ENCODE measurements around the gene SLC30A10.
"Not testable (repeated sequence)": the region's sequence is repeated elsewhere in the genome, so short reads cannot be mapped to it uniquely, and the experiment has no call there.

The SLC30A10 gene

GRCh38 chr1:219928791-219929118 lies 398 bp upstream of the SLC30A10 start:
- no peak for DNase-seq (ENCODE audit: low read depth in 2 of 3, low spot score in 1 of 3)

- DNase-seq (ENCODE audit: low read depth in 2 of 3, low spot score in 1 of 3): no peak
Observed at GRCh38 chr1:219927298-219927955, 930 bp downstream of the SLC30A10 start.

- DNase-seq (ENCODE audit: low read depth in 2 of 3, low spot score in 1 of 3): no peak
Observed at GRCh38 chr1:219926363-219926998, 1.9 kb downstream of the SLC30A10 start.

- no peak for DNase-seq (ENCODE audit: low read depth in 2 of 3, low spot score in 1 of 3)
Observed at GRCh38 chr1:219924342-219924741, 4.0 kb downstream of the SLC30A10 start.

GRCh38 chr1:219917851-219918466 lies 10.4 kb downstream of the SLC30A10 start:
- no peak for DNase-seq (ENCODE audit: low read depth in 2 of 3, low spot score in 1 of 3)

- no peak for DNase-seq (ENCODE audit: low read depth in 2 of 3, low spot score in 1 of 3)
Observed at GRCh38 chr1:219917281-219917680, 11.1 kb downstream of the SLC30A10 start.

GRCh38 chr1:219916257-219916656 lies 12.1 kb downstream of the SLC30A10 start:
- DNase-seq (ENCODE audit: low read depth in 2 of 3, low spot score in 1 of 3): no peak

- no peak for DNase-seq (ENCODE audit: low read depth in 2 of 3, low spot score in 1 of 3)
Observed at GRCh38 chr1:219913005-219913770, 15.2 kb downstream of the SLC30A10 start.

- DNase-seq (ENCODE audit: low read depth in 2 of 3, low spot score in 1 of 3): no peak
Observed at GRCh38 chr1:219910716-219911115, 17.6 kb downstream of the SLC30A10 start.

- DNase-seq (ENCODE audit: low read depth in 2 of 3, low spot score in 1 of 3): no peak
Observed at GRCh38 chr1:219909476-219909875, 18.9 kb downstream of the SLC30A10 start.

GRCh38 chr1:219908170-219908569 lies 20.2 kb downstream of the SLC30A10 start:
- DNase-seq (ENCODE audit: low read depth in 2 of 3, low spot score in 1 of 3): no peak

- no peak for DNase-seq (ENCODE audit: low read depth in 2 of 3, low spot score in 1 of 3)
Observed at GRCh38 chr1:219907772-219908070, 20.6 kb downstream of the SLC30A10 start.

- DNase-seq (ENCODE audit: low read depth in 2 of 3, low spot score in 1 of 3): no peak
Observed at GRCh38 chr1:219906924-219907771, 21.2 kb downstream of the SLC30A10 start.

GRCh38 chr1:219906565-219906923 lies 21.8 kb downstream of the SLC30A10 start:
- DNase-seq (ENCODE audit: low read depth in 2 of 3, low spot score in 1 of 3): not testable (repeated sequence)

GRCh38 chr1:219905524-219905923 lies 22.8 kb downstream of the SLC30A10 start:
- DNase-seq (ENCODE audit: low read depth in 2 of 3, low spot score in 1 of 3): no peak

- no peak for DNase-seq (ENCODE audit: low read depth in 2 of 3, low spot score in 1 of 3)
Observed at GRCh38 chr1:219904934-219905333, 23.4 kb downstream of the SLC30A10 start.

- DNase-seq (ENCODE audit: low read depth in 2 of 3, low spot score in 1 of 3): no peak
Observed at GRCh38 chr1:219903353-219903871, 24.9 kb downstream of the SLC30A10 start.

GRCh38 chr1:219902951-219903350 lies 25.4 kb downstream of the SLC30A10 start:
- DNase-seq (ENCODE audit: low read depth in 2 of 3, low spot score in 1 of 3): no peak

GRCh38 chr1:219900882-219901281 lies 27.5 kb downstream of the SLC30A10 start:
- no peak for DNase-seq (ENCODE audit: low read depth in 2 of 3, low spot score in 1 of 3)

GRCh38 chr1:219900201-219900600 lies 28.2 kb downstream of the SLC30A10 start:
- no peak for DNase-seq (ENCODE audit: low read depth in 2 of 3, low spot score in 1 of 3)

- no peak for DNase-seq (ENCODE audit: low read depth in 2 of 3, low spot score in 1 of 3)
Observed at GRCh38 chr1:219898375-219898774, 30.0 kb downstream of the SLC30A10 start.

All from stimulated activated CD4-positive, alpha-beta T cell treated with anti-CD3 and anti-CD28 coated beads, Interleukin-12 subunit alpha, Interleukin-12 subunit beta, amount 100 ng/mL, for 48 hours (primary cell).